Activated CD4-positive, alpha-beta memory T cell treated with anti-CD3 and anti-CD28 coated beads, Interleukin-2, amount 10 ng/mL, durations not matched to agents 7 days and 5 days (primary cell): ENCODE measurements around the gene FAM117A. TPM values are rescaled to one million over a fixed set of nuclear protein-coding genes. Genes with fewer than 3 reads are reported as not detected.
A peak's percentile ranks its signal among the peaks of the same experiment; 100 is the strongest.

Experiments
- CTCF ChIA-PET: fragments of 350-600 bp; sonication (Branson Sonifier 250); formaldehyde crosslinking; loops from one replicate; lab custom pipeline; 2021; ENCODE audit warnings: antibody characterized with exemption, inconsistent platforms; lab: Charles Lee
- POLR2A ChIA-PET: fragments of 350-600 bp; sonication (Branson Sonifier 250); formaldehyde crosslinking; loops from one replicate; lab custom pipeline; 2021; ENCODE audit warnings: antibody characterized with exemption; lab: Charles Lee
- DNase-seq: peaks from one replicate; pipeline ENCODE4 v3.0.0-alpha.2; 2020
- H3K27ac Mint-ChIP-seq: one replicate; pipeline ENCODE4 v1.8.0; 2021; ENCODE audit warnings: mild to moderate bottlenecking, mixed read lengths
- H3K27me3 Mint-ChIP-seq: one replicate; pipeline ENCODE4 v1.8.0; 2021; ENCODE audit warnings: mixed read lengths
- H3K36me3 Mint-ChIP-seq: one replicate; pipeline ENCODE4 v1.8.0; 2021; ENCODE audit warnings: low read depth, mixed read lengths
- H3K4me1 Mint-ChIP-seq: one replicate; pipeline ENCODE4 v1.8.0; 2021; ENCODE audit warnings: mixed read lengths
- H3K4me3 Mint-ChIP-seq: one replicate; pipeline ENCODE4 v1.8.0; 2021; ENCODE audit warnings: mild to moderate bottlenecking, mixed read lengths
- H3K9me3 Mint-ChIP-seq: one replicate; pipeline ENCODE4 v1.8.0; 2021; ENCODE audit warnings: mixed read lengths
- total RNA-seq, 2 experiments: library from RNA; stranded (reverse); gene quantifications; one replicate each; pipeline ENCODE4 v1.2.3, GENCODE V29; 2021

Gene FAM117A
- total RNA-seq, 2 experiments from 2014 or later = 61.0 to 62.0 TPM

- Mint-ChIP-seq H3K36me3 (peaks cover 41% of the 10 kb centered on the region), H3K4me1 (peaks cover 80% of the 10 kb centered on the region), H3K9me3 (no peaks in the 10 kb centered on the region), H3K27me3 (no peaks in the 10 kb centered on the region), H3K27ac (peak overlapping the region; percentile 94), H3K4me3 (peak overlapping the region; percentile 51)
- peak; percentile 38 for DNase-seq
- POLR2A ChIA-PET = interaction anchor here (0.9 to 5.2 kb wide), 16 partner anchors 9 to 70 kb away, joined by 3 to 132 read pairs (median 8); partner anchors contain the start of genes FAM117A, KAT7 and SLC35B1
- CTCF ChIA-PET = interaction anchor here (1.1 to 3.5 kb wide), 6 partner anchors 9 to 40 kb away, joined by 3 to 29 read pairs (median 10); partner anchors contain the start of genes FAM117A, KAT7 and SLC35B1
Observed at GRCh38 chr17:49748223-49748622, 15.7 kb downstream of the FAM117A start.

GRCh38 chr17:49747632-49748031, 16.3 kb downstream of the FAM117A start:
- no peak for DNase-seq
- Mint-ChIP-seq H3K27me3 (no peaks in the 10 kb centered on the region), H3K4me1 (peaks cover 81% of the 10 kb centered on the region), H3K4me3 (peak overlapping the region; percentile 78), H3K27ac (peak overlapping the region; percentile 94), H3K9me3 (no peaks in the 10 kb centered on the region), H3K36me3 (peaks cover 41% of the 10 kb centered on the region)
- ChIA-PET POLR2A (interaction anchor here (1.0 to 5.2 kb wide), 14 partner anchors 8 to 50 kb away, joined by 3 to 132 read pairs (median 7); partner anchors contain the start of genes FAM117A, KAT7 and SLC35B1), CTCF (interaction anchor here (1.2 to 3.5 kb wide), 10 partner anchors 8 to 104 kb away, joined by 3 to 29 read pairs (median 6); partner anchors contain the start of genes FAM117A and SLC35B1)

- H3K27ac Mint-ChIP-seq = peak overlapping the region; percentile 94
- peaks cover 44% of the 10 kb centered on the region for H3K36me3 Mint-ChIP-seq
- ChIA-PET CTCF (interaction anchor here (0.8 to 3.5 kb wide), 11 partner anchors 8 to 104 kb away, joined by 3 to 29 read pairs (median 5); partner anchors contain the start of genes FAM117A, KAT7 and SLC35B1), POLR2A (interaction anchor here (1.2 to 5.2 kb wide), 12 partner anchors 7 to 48 kb away, joined by 3 to 132 read pairs (median 11); partner anchors contain the start of genes FAM117A, KAT7 and SLC35B1)
- H3K9me3 Mint-ChIP-seq = no peaks in the 10 kb centered on the region
- no peaks in the 10 kb centered on the region for H3K27me3 Mint-ChIP-seq
- DNase-seq = peak; percentile 37
- H3K4me3 Mint-ChIP-seq = peak overlapping the region; percentile 78
- H3K4me1 Mint-ChIP-seq = peaks cover 82% of the 10 kb centered on the region
Observed at GRCh38 chr17:49746791-49747490, 17.0 kb downstream of the FAM117A start.

GRCh38 chr17:49745175-49746139, 18.5 kb downstream of the FAM117A start:
- peaks cover 57% of the 10 kb centered on the region for H3K36me3 Mint-ChIP-seq
- H3K4me1 Mint-ChIP-seq = peaks cover 93% of the 10 kb centered on the region
- H3K4me3 Mint-ChIP-seq = peak overlapping the region; percentile 78
- DNase-seq = no peak
- H3K27me3 Mint-ChIP-seq = no peaks in the 10 kb centered on the region
- H3K9me3 Mint-ChIP-seq = no peaks in the 10 kb centered on the region
- ChIA-PET CTCF (interaction anchor here (3.0 to 3.5 kb wide), 2 partner anchors 18 to 37 kb away, joined by 22 to 29 read pairs; partner anchors contain the start of genes FAM117A and SLC35B1), POLR2A (interaction anchor here (1.4 to 9.4 kb wide), 7 partner anchors 12 to 42 kb away, joined by 4 to 196 read pairs (median 50); partner anchors contain the start of genes FAM117A, KAT7 and SLC35B1)
- H3K27ac Mint-ChIP-seq = peak overlapping the region; percentile 94

GRCh38 chr17:49742166-49742638, 21.7 kb downstream of the FAM117A start:
- no peaks in the 10 kb centered on the region for H3K9me3 Mint-ChIP-seq
- peaks cover 71% of the 10 kb centered on the region for H3K36me3 Mint-ChIP-seq
- no peaks in the 10 kb centered on the region for H3K27me3 Mint-ChIP-seq
- POLR2A ChIA-PET = interaction anchor here (0.8 to 9.4 kb wide), 12 partner anchors 6 to 76 kb away, joined by 3 to 196 read pairs (median 8); partner anchors contain the start of genes FAM117A, KAT7, SLC35B1 and SPOP
- H3K4me3 Mint-ChIP-seq = peak overlapping the region; percentile 94
- H3K27ac Mint-ChIP-seq = peak overlapping the region; percentile 100
- no peak for DNase-seq
- peaks cover 91% of the 10 kb centered on the region for H3K4me1 Mint-ChIP-seq
- CTCF ChIA-PET = interaction anchor here (0.6 to 1.5 kb wide), 6 partner anchors 14 to 110 kb away, joined by 3 to 7 read pairs (median 4); no protein-coding TSS in a partner anchor

- Mint-ChIP-seq H3K27ac (peak overlapping the region; percentile 100), H3K36me3 (peaks cover 71% of the 10 kb centered on the region), H3K9me3 (no peaks in the 10 kb centered on the region), H3K27me3 (no peaks in the 10 kb centered on the region), H3K4me3 (peak overlapping the region; percentile 94), H3K4me1 (peaks cover 91% of the 10 kb centered on the region)
- DNase-seq = no peak
- ChIA-PET CTCF (interaction anchor here (0.8 to 1.5 kb wide), 7 partner anchors 10 to 171 kb away, joined by 3 to 7 read pairs (median 4); no protein-coding TSS in a partner anchor), POLR2A (interaction anchor here (0.8 to 9.4 kb wide), 11 partner anchors 7 to 76 kb away, joined by 3 to 196 read pairs (median 9); partner anchors contain the start of genes FAM117A, KAT7, SLC35B1 and SPOP)
Observed at GRCh38 chr17:49741692-49742076, 22.2 kb downstream of the FAM117A start.

- H3K27me3 Mint-ChIP-seq = no peaks in the 10 kb centered on the region
- peak overlapping the region; percentile 100 for H3K27ac Mint-ChIP-seq
- peaks cover 90% of the 10 kb centered on the region for H3K4me1 Mint-ChIP-seq
- H3K36me3 Mint-ChIP-seq = peaks cover 70% of the 10 kb centered on the region
- DNase-seq = no peak
- ChIA-PET POLR2A (interaction anchor here (1.0 to 9.4 kb wide), 11 partner anchors 7 to 380 kb away, joined by 3 to 196 read pairs (median 9); partner anchors contain the start of genes FAM117A, KAT7, SLC35B1 and SPOP), CTCF (interaction anchor here (1.0 to 1.7 kb wide), 6 partner anchors 10 to 171 kb away, joined by 3 to 7 read pairs (median 3); no protein-coding TSS in a partner anchor)
- peak overlapping the region; percentile 94 for H3K4me3 Mint-ChIP-seq
- H3K9me3 Mint-ChIP-seq = no peaks in the 10 kb centered on the region
Observed at GRCh38 chr17:49741009-49741691, 22.8 kb downstream of the FAM117A start.

- peak; percentile 95 for DNase-seq
- peak overlapping the region; percentile 100 for H3K27ac Mint-ChIP-seq
- peaks cover 77% of the 10 kb centered on the region for H3K4me1 Mint-ChIP-seq
- peaks cover 57% of the 10 kb centered on the region for H3K36me3 Mint-ChIP-seq
- no peaks in the 10 kb centered on the region for H3K27me3 Mint-ChIP-seq
- no peaks in the 10 kb centered on the region for H3K9me3 Mint-ChIP-seq
- POLR2A ChIA-PET = interaction anchor here (0.6 to 9.4 kb wide), 17 partner anchors 9 to 1127 kb away, joined by 3 to 196 read pairs (median 5); partner anchors contain the start of genes FAM117A, KAT7, SLC35B1 and TOB1
- CTCF ChIA-PET = interaction anchor here (0.7 to 2.8 kb wide), 5 partner anchors 9 to 52 kb away, joined by 3 to 16 read pairs (median 3); partner anchors contain the start of genes FAM117A and SLC35B1
- peak overlapping the region; percentile 94 for H3K4me3 Mint-ChIP-seq
Observed at GRCh38 chr17:49739641-49740271, 24.2 kb downstream of the FAM117A start.

DNA sequence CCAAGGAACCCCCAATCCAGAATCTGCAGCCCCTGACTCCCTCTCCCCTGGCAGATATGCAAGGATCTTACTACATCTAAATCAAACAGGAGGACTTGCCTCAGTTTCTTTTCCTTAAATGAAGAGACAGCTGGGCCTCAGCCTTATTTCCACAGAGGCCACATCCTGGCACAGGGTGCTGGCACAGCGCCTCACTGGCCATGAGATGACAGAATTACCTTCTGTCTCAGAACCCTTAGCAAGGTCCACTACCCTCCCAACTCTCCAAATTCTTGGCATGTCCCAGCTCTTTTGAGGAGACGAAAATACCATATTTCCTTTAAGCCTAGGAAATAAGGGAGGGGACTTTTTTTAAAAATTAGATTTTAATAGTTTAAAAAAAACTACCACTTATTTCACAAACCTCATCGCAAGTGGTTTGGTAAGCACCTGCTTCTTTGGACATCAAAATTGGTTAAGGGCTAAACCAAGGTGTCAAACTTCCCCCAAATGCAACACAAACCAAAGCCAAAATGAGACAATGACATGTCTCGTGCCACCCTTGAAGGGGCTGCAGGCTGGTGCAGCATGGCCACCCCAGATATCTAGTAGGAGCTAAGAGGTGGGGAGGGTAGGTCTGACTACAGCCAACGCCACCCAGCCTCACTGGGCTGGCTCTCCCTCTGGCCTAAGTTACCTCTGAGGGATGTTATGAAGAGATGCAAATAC, 25.3 kb downstream of the FAM117A start:
- CTCF ChIA-PET = interaction anchor here (0.7 to 2.8 kb wide), 5 partner anchors 10 to 182 kb away, joined by 3 to 16 read pairs (median 6); partner anchors contain the start of genes FAM117A and SLC35B1
- H3K27ac Mint-ChIP-seq = peak overlapping the region; percentile 100
- no peaks in the 10 kb centered on the region for H3K27me3 Mint-ChIP-seq
- peaks cover 60% of the 10 kb centered on the region for H3K36me3 Mint-ChIP-seq
- H3K4me1 Mint-ChIP-seq = peaks cover 74% of the 10 kb centered on the region
- H3K4me3 Mint-ChIP-seq = peak overlapping the region; percentile 94
- POLR2A ChIA-PET = interaction anchor here (1.0 to 9.4 kb wide), 13 partner anchors 8 to 80 kb away, joined by 3 to 196 read pairs (median 7); partner anchors contain the start of genes FAM117A, KAT7, SLC35B1 and SPOP
- no peaks in the 10 kb centered on the region for H3K9me3 Mint-ChIP-seq
- no peak for DNase-seq
